DOHH2 (cell line): ENCODE data around the gene TBC1D4.

Source experiments
- H3F3A ChIP-seq: fragments of 200-600 bp; sonication (generic), shearing (Covaris generic); 2 replicates; pipeline ENCODE4 v1.6.0; 2016; ENCODE audit warnings: antibody characterized with exemption, mild to moderate bottlenecking; ENCODE audit not compliant: control insufficient read depth, insufficient read depth
- H3K27ac ChIP-seq: fragments of 200-600 bp; sonication (generic); 2 replicates; pipeline ENCODE4 v1.5.1; 2014; ENCODE audit warnings: low read depth, mild to moderate bottlenecking, low read length, moderate library complexity
- H3K27me3 ChIP-seq: fragments of 200-600 bp; sonication (generic); 2 replicates; pipeline ENCODE4 v1.6.1; 2014; ENCODE audit warnings: mild to moderate bottlenecking, low read length, mixed read lengths; ENCODE audit not compliant: control insufficient read depth
- H3K36me3 ChIP-seq: fragments of 200-600 bp; sonication (generic); 2 replicates; pipeline ENCODE4 v1.6.1; 2014; ENCODE audit warnings: mild to moderate bottlenecking, low read length, moderate library complexity, mixed read lengths; ENCODE audit not compliant: control insufficient read depth
- H3K4me1 ChIP-seq: fragments of 200-600 bp; sonication (generic); 2 replicates; pipeline ENCODE4 v1.6.1; 2014; ENCODE audit warnings: mild to moderate bottlenecking, low read length, mixed read lengths; ENCODE audit not compliant: control insufficient read depth
- H3K4me2 ChIP-seq: fragments of 200-600 bp; sonication (generic); 2 replicates; pipeline ENCODE4 v1.6.0; 2014; ENCODE audit warnings: mild to moderate bottlenecking, low read length, moderate library complexity
- H3K4me3 ChIP-seq: fragments of 200-600 bp; sonication (generic); 2 replicates; pipeline ENCODE4 v1.5.1; 2014; ENCODE audit warnings: mild to moderate bottlenecking, low read length, mixed read lengths
- H3K79me2 ChIP-seq: fragments of 200-600 bp; sonication (generic); 2 replicates; pipeline ENCODE4 v1.6.1; 2014; ENCODE audit warnings: mild to moderate bottlenecking, low read length, mixed read lengths; ENCODE audit not compliant: control insufficient read depth
- H3K9me2 ChIP-seq: fragments of 200-600 bp; sonication (generic); replicated peaks from 2 replicates; pipeline ENCODE4 v1.6.1; 2014; ENCODE audit warnings: mild to moderate bottlenecking, low read length, mixed read lengths; ENCODE audit not compliant: control insufficient read depth
- H3K9me3 ChIP-seq: fragments of 200-600 bp; sonication (generic); 2 replicates; pipeline ENCODE4 v1.6.1; 2014; ENCODE audit warnings: antibody characterized with exemption, low read length, mixed read lengths; ENCODE audit not compliant: control insufficient read depth, insufficient read depth
- H4K20me1 ChIP-seq: fragments of 200-600 bp; sonication (generic); 2 replicates; pipeline ENCODE4 v1.6.0; 2014; ENCODE audit warnings: low read depth, mild to moderate bottlenecking, antibody characterized with exemption, low read length, moderate library complexity; ENCODE audit not compliant: control insufficient read depth, insufficient read depth
- CTCF ChIP-seq: fragments of 200-600 bp; sonication (generic); IDR thresholded peaks from one replicate; pipeline ENCODE4 v1.5.1; 2014; ENCODE audit warnings: antibody characterized with exemption, mild to moderate bottlenecking, low read depth, low read length; ENCODE audit not compliant: poor library complexity, severe bottlenecking
- EZH2phosphoT487 ChIP-seq: fragments of 200-600 bp; sonication (generic); IDR thresholded peaks from 2 replicates; pipeline ENCODE4 v1.6.1; 2017; ENCODE audit warnings: borderline replicate concordance, mild to moderate bottlenecking, antibody characterized with exemption, low read length, moderate library complexity, mixed read lengths

The TBC1D4 gene

GRCh38 chr13:75422028-75422427, 59.9 kb downstream of the TBC1D4 start:
- H3K79me2 ChIP-seq: peaks cover 95% of the 10 kb centered on the region
- H3K4me3 ChIP-seq: peak overlapping the region; percentile 63
- no peak for TF ChIP-seq CTCF
- no peak for TF ChIP-seq EZH2phosphoT487
- no peaks in the 10 kb centered on the region for H4K20me1 ChIP-seq
- H3F3A ChIP-seq: peaks cover 63% of the 10 kb centered on the region
- H3K4me2 ChIP-seq: peak overlapping the region; percentile 86
- H3K9me2 ChIP-seq: no peaks in the 10 kb centered on the region
- H3K4me1 ChIP-seq: peaks cover 100% of the 10 kb centered on the region
- H3K27ac ChIP-seq: peak overlapping the region; percentile 97
- no peaks in the 10 kb centered on the region for H3K9me3 ChIP-seq
- H3K27me3 ChIP-seq: no peaks in the 10 kb centered on the region
- peaks cover 20% of the 10 kb centered on the region; the same call in 1 of the 2 replicates for H3K36me3 ChIP-seq

- H3K4me3 ChIP-seq: peak overlapping the region; percentile 63
Observed at GRCh38 chr13:75421133-75421532, 60.8 kb downstream of the TBC1D4 start.

GRCh38 chr13:75419656-75420055, 62.3 kb downstream of the TBC1D4 start:
- Histone ChIP-seq H3K9me3 (no peaks in the 10 kb centered on the region), H3K4me1 (peaks cover 100% of the 10 kb centered on the region), H3K4me3 (peak overlapping the region; percentile 63), H3F3A (peaks cover 56% of the 10 kb centered on the region), H3K27me3 (no peaks in the 10 kb centered on the region), H3K4me2 (peak overlapping the region; percentile 86), H3K27ac (peak overlapping the region; percentile 97), H4K20me1 (no peaks in the 10 kb centered on the region), H3K79me2 (peaks cover 100% of the 10 kb centered on the region), H3K36me3 (peaks cover 16% of the 10 kb centered on the region; the same call in 1 of the 2 replicates), H3K9me2 (no peaks in the 10 kb centered on the region)
- TF ChIP-seq EZH2phosphoT487: no peak
- TF ChIP-seq CTCF: no peak

More at GRCh38 chr13:75421133-75421532, 60.8 kb downstream of the TBC1D4 start:
- peaks cover 100% of the 10 kb centered on the region for H3K4me1 ChIP-seq
- H3K27ac ChIP-seq: peak overlapping the region; percentile 97
- no peaks in the 10 kb centered on the region for H3K9me2 ChIP-seq
- H3K9me3 ChIP-seq: no peaks in the 10 kb centered on the region
- no peaks in the 10 kb centered on the region for H4K20me1 ChIP-seq
- no peaks in the 10 kb centered on the region for H3K27me3 ChIP-seq
- H3K36me3 ChIP-seq: peaks cover 17% of the 10 kb centered on the region; the same call in 1 of the 2 replicates
- peaks cover 59% of the 10 kb centered on the region for H3F3A ChIP-seq
- no peak for TF ChIP-seq EZH2phosphoT487
- TF ChIP-seq CTCF: no peak
- H3K79me2 ChIP-seq: peaks cover 95% of the 10 kb centered on the region
- peak overlapping the region; percentile 86 for H3K4me2 ChIP-seq
